AG09309 (cell line): ENCODE data around the gene ACOXL.

Source experiments
- DNase-seq: peaks from one replicate; pipeline ENCODE4 v3.0.0-alpha.2; 2010; ENCODE audit warnings: low read depth
- H3K4me3 ChIP-seq: 2 replicates; pipeline ENCODE4 v1.5.1; 2011; ENCODE audit warnings: mild to moderate bottlenecking, low read depth, low read length, moderate library complexity; ENCODE audit not compliant: control insufficient read depth
- CTCF ChIP-seq: IDR thresholded peaks from 2 replicates; pipeline ENCODE4 v1.5.1; 2011; ENCODE audit warnings: mild to moderate bottlenecking, low read depth, low read length, inconsistent platforms; ENCODE audit not compliant: insufficient read depth, control insufficient read depth; ENCODE audit errors: missing control alignments

The ACOXL gene

GRCh38 chr2:111148925-111149324, 416.6 kb downstream of the ACOXL start:
- no peak for TF ChIP-seq CTCF
- no peak for DNase-seq

GRCh38 chr2:111149882-111150455, 417.6 kb downstream of the ACOXL start:
- no peak overlapping the region for H3K4me3 ChIP-seq
- no peak for DNase-seq
- TF ChIP-seq CTCF = no peak

More at GRCh38 chr2:111148925-111149324, 416.6 kb downstream of the ACOXL start:
- H3K4me3 ChIP-seq = no peak overlapping the region

GRCh38 chr2:111154758-111155157, 422.4 kb downstream of the ACOXL start:
- no peak overlapping the region for H3K4me3 ChIP-seq
- no peak for TF ChIP-seq CTCF
- no peak for DNase-seq

GRCh38 chr2:111155610-111156009, 423.2 kb downstream of the ACOXL start:
- DNase-seq = no peak

GRCh38 chr2:111156529-111156928, 424.2 kb downstream of the ACOXL start:
- H3K4me3 ChIP-seq = no peak overlapping the region
- TF ChIP-seq CTCF = no peak
- DNase-seq = no peak

More at GRCh38 chr2:111155610-111156009, 423.2 kb downstream of the ACOXL start:
- no peak for TF ChIP-seq CTCF
- no peak overlapping the region for H3K4me3 ChIP-seq

GRCh38 chr2:111157071-111157661, 424.8 kb downstream of the ACOXL start:
- TF ChIP-seq CTCF = no peak

More at GRCh38 chr2:111157071-111157661, 424.8 kb downstream of the ACOXL start:
- DNase-seq = no peak
- H3K4me3 ChIP-seq = no peak overlapping the region
